Dedifferentiated amniotic fluid mesenchymal stem cell (primary cell): ENCODE measurements around the gene SETBP1.
"Not testable (repeated sequence)": the region's sequence is repeated elsewhere in the genome, so short reads cannot be mapped to it uniquely, and the experiment has no call there.

Experiments used
- DNase-seq: peaks from one replicate; pipeline ENCODE4 v3.0.0-alpha.2; 2016; ENCODE audit errors: extremely low spot score

SETBP1 gene

GRCh38 chr18:44704135-44704789, 23.6 kb downstream of the SETBP1 start:
- DNase-seq: no peak

GRCh38 chr18:44705075-44705675, 24.5 kb downstream of the SETBP1 start:
- no peak for DNase-seq

GRCh38 chr18:44708451-44709083, 27.9 kb downstream of the SETBP1 start:
- no peak for DNase-seq

GRCh38 chr18:44709307-44710126, 28.8 kb downstream of the SETBP1 start:
- DNase-seq: no peak

GRCh38 chr18:44710931-44711330, 30.2 kb downstream of the SETBP1 start:
- no peak for DNase-seq

- DNase-seq: no peak
These were observed 31.3 kb downstream of the SETBP1 start for GRCh38 chr18:44712025-44712424.

- DNase-seq: no peak
These were observed 32.7 kb downstream of the SETBP1 start for GRCh38 chr18:44713435-44713834.

GRCh38 chr18:44714376-44714775, 33.7 kb downstream of the SETBP1 start:
- no peak for DNase-seq

- DNase-seq: peak; percentile 86
These were observed 34.6 kb downstream of the SETBP1 start for GRCh38 chr18:44715245-44715644.

GRCh38 chr18:44715842-44716241, 35.2 kb downstream of the SETBP1 start:
- no peak for DNase-seq

GRCh38 chr18:44716697-44717163, 36.0 kb downstream of the SETBP1 start:
- DNase-seq: no peak

GRCh38 chr18:44719519-44720060, 38.9 kb downstream of the SETBP1 start:
- DNase-seq: no peak

GRCh38 chr18:44721748-44722147, 41.1 kb downstream of the SETBP1 start:
- not testable (repeated sequence) for DNase-seq

- DNase-seq: no peak
These were observed 42.7 kb downstream of the SETBP1 start for GRCh38 chr18:44723411-44723810.

- no peak for DNase-seq
These were observed 43.6 kb downstream of the SETBP1 start for GRCh38 chr18:44724105-44724778.

- no peak for DNase-seq
These were observed 44.8 kb downstream of the SETBP1 start for GRCh38 chr18:44725300-44726058.

- DNase-seq: no peak
These were observed 45.4 kb downstream of the SETBP1 start for GRCh38 chr18:44726059-44726421.

GRCh38 chr18:44727291-44727690, 46.6 kb downstream of the SETBP1 start:
- DNase-seq: no peak

- DNase-seq: peak; percentile 52
These were observed 49.0 kb downstream of the SETBP1 start for GRCh38 chr18:44729631-44730101.

GRCh38 chr18:44730803-44731529, 50.3 kb downstream of the SETBP1 start:
- no peak for DNase-seq
